ENCODE measurements around the gene PLCB2. TPM values are rescaled to one million over a fixed set of nuclear protein-coding genes. Genes with fewer than 3 reads are reported as not detected.
A peak's percentile ranks its signal among the peaks of the same experiment; 100 is the strongest.

The PLCB2 gene
- total RNA-seq, 2 donors from 2014 or later: 4.4 to 5.3 TPM

- H3K4me3 ChIP-seq (ENCODE audit: low read length): no peak overlapping the region
- Mint-ChIP-seq H3K9me3 (no peaks in the 10 kb centered on the region), H3K4me3 (no peak overlapping the region), H3K27me3 (ENCODE audit: insufficient read depth) (peaks cover 41% of the 10 kb centered on the region), H3K27ac (no peak overlapping the region), H3K4me1 (peaks cover 14% of the 10 kb centered on the region), H3K36me3 (ENCODE audit: low read depth) (no peaks in the 10 kb centered on the region)
- no peak for TF ChIP-seq CTCF (conservative IDR thresholded peaks at IDR 0.05)
- H3K27me3 ChIP-seq (ENCODE audit: control insufficient read depth, insufficient read depth, low read length, poor library complexity, severe bottlenecking): peaks cover 38% of the 10 kb centered on the region
- H3K9me3 ChIP-seq (ENCODE audit: control insufficient read depth, low read length): no peaks in the 10 kb centered on the region
- WGBS, 2 experiments (ENCODE audit: insufficient coverage in 1 of 2, insufficient read length in 1 of 2): 84% methylated on average over 4 of the region's 5 CpGs; no CpG with 5 or more reads in 1 of the 2 experiments
- no peak overlapping the region for H3K9ac ChIP-seq (ENCODE audit: extremely low read depth, low read length, poor library complexity, severe bottlenecking)
- H3K27ac ChIP-seq (ENCODE audit: low read depth, low read length): no peak overlapping the region
- no peaks in the 10 kb centered on the region for H3K36me3 ChIP-seq (ENCODE audit: control insufficient read depth, insufficient read depth, low read length)
- H3K4me1 ChIP-seq (ENCODE audit: control insufficient read depth, insufficient read depth, low read length): no peaks in the 10 kb centered on the region
- DNase-seq: no peak
These were observed 48.3 kb upstream of the PLCB2 start for GRCh38 chr15:40355976-40356585.

GRCh38 chr15:40354408-40355171 lies 46.9 kb upstream of the PLCB2 start:
- Histone ChIP-seq H3K27ac (ENCODE audit: low read depth, low read length) (no peak overlapping the region), H3K9ac (ENCODE audit: extremely low read depth, low read length, poor library complexity, severe bottlenecking) (no peak overlapping the region), H3K4me1 (ENCODE audit: control insufficient read depth, insufficient read depth, low read length) (no peaks in the 10 kb centered on the region), H3K4me3 (ENCODE audit: low read length) (no peak overlapping the region), H3K27me3 (ENCODE audit: control insufficient read depth, insufficient read depth, low read length, poor library complexity, severe bottlenecking) (peaks cover 26% of the 10 kb centered on the region), H3K9me3 (ENCODE audit: control insufficient read depth, low read length) (no peaks in the 10 kb centered on the region), H3K36me3 (ENCODE audit: control insufficient read depth, insufficient read depth, low read length) (no peaks in the 10 kb centered on the region)
- no peak overlapping the region for H3K27ac Mint-ChIP-seq
- no peak overlapping the region for H3K4me3 Mint-ChIP-seq
- peak; percentile 82 for DNase-seq
- WGBS, 2 experiments (ENCODE audit: insufficient coverage in 1 of 2, insufficient read length in 1 of 2): 25 to 38% methylated on average over 2 to 9 of the region's 9 CpGs
- peak; percentile 59 for TF ChIP-seq CTCF (conservative IDR thresholded peaks at IDR 0.05)
- H3K9me3 Mint-ChIP-seq: no peaks in the 10 kb centered on the region
- peaks cover 14% of the 10 kb centered on the region for H3K4me1 Mint-ChIP-seq
- H3K27me3 Mint-ChIP-seq (ENCODE audit: insufficient read depth): peaks cover 36% of the 10 kb centered on the region
- no peaks in the 10 kb centered on the region for H3K36me3 Mint-ChIP-seq (ENCODE audit: low read depth)

GRCh38 chr15:40353697-40354096 lies 46.0 kb upstream of the PLCB2 start:
- no peak for TF ChIP-seq CTCF (conservative IDR thresholded peaks at IDR 0.05)
- 90% methylated on average over 2 to 5 of the region's 5 CpGs for WGBS, 2 experiments (ENCODE audit: insufficient coverage in 1 of 2, insufficient read length in 1 of 2)

More at GRCh38 chr15:40353697-40354096, 46.0 kb upstream of the PLCB2 start:
- no peak overlapping the region for H3K4me3 Mint-ChIP-seq
- peaks cover 17% of the 10 kb centered on the region for H3K27me3 ChIP-seq (ENCODE audit: control insufficient read depth, insufficient read depth, low read length, poor library complexity, severe bottlenecking)
- peaks cover 29% of the 10 kb centered on the region for H3K27me3 Mint-ChIP-seq (ENCODE audit: insufficient read depth)
- no peaks in the 10 kb centered on the region for H3K9me3 ChIP-seq (ENCODE audit: control insufficient read depth, low read length)
- H3K4me1 ChIP-seq (ENCODE audit: control insufficient read depth, insufficient read depth, low read length): no peaks in the 10 kb centered on the region
- no peak for DNase-seq
- H3K4me1 Mint-ChIP-seq: peaks cover 14% of the 10 kb centered on the region
- no peaks in the 10 kb centered on the region for H3K9me3 Mint-ChIP-seq
- no peaks in the 10 kb centered on the region for H3K36me3 ChIP-seq (ENCODE audit: control insufficient read depth, insufficient read depth, low read length)
- H3K36me3 Mint-ChIP-seq (ENCODE audit: low read depth): no peaks in the 10 kb centered on the region
- H3K9ac ChIP-seq (ENCODE audit: extremely low read depth, low read length, poor library complexity, severe bottlenecking): no peak overlapping the region
- H3K27ac ChIP-seq (ENCODE audit: low read depth, low read length): no peak overlapping the region
- H3K27ac Mint-ChIP-seq: no peak overlapping the region
- H3K4me3 ChIP-seq (ENCODE audit: low read length): no peak overlapping the region
